DOHH2 (cell line): ENCODE results near the gene SLC1A1.
A peak's percentile ranks its signal among the peaks of the same experiment; 100 is the strongest.

Source experiments
- H3F3A ChIP-seq: fragments of 200-600 bp; sonication (generic), shearing (Covaris generic); 2 replicates; pipeline ENCODE4 v1.6.0; 2016; ENCODE audit warnings: antibody characterized with exemption, mild to moderate bottlenecking; ENCODE audit not compliant: control insufficient read depth, insufficient read depth
- H3K27ac ChIP-seq: fragments of 200-600 bp; sonication (generic); 2 replicates; pipeline ENCODE4 v1.5.1; 2014; ENCODE audit warnings: low read depth, mild to moderate bottlenecking, low read length, moderate library complexity
- H3K27me3 ChIP-seq: fragments of 200-600 bp; sonication (generic); 2 replicates; pipeline ENCODE4 v1.6.1; 2014; ENCODE audit warnings: mild to moderate bottlenecking, low read length, mixed read lengths; ENCODE audit not compliant: control insufficient read depth
- H3K36me3 ChIP-seq: fragments of 200-600 bp; sonication (generic); 2 replicates; pipeline ENCODE4 v1.6.1; 2014; ENCODE audit warnings: mild to moderate bottlenecking, low read length, moderate library complexity, mixed read lengths; ENCODE audit not compliant: control insufficient read depth
- H3K4me1 ChIP-seq: fragments of 200-600 bp; sonication (generic); 2 replicates; pipeline ENCODE4 v1.6.1; 2014; ENCODE audit warnings: mild to moderate bottlenecking, low read length, mixed read lengths; ENCODE audit not compliant: control insufficient read depth
- H3K4me2 ChIP-seq: fragments of 200-600 bp; sonication (generic); 2 replicates; pipeline ENCODE4 v1.6.0; 2014; ENCODE audit warnings: mild to moderate bottlenecking, low read length, moderate library complexity
- H3K4me3 ChIP-seq: fragments of 200-600 bp; sonication (generic); 2 replicates; pipeline ENCODE4 v1.5.1; 2014; ENCODE audit warnings: mild to moderate bottlenecking, low read length, mixed read lengths
- H3K79me2 ChIP-seq: fragments of 200-600 bp; sonication (generic); 2 replicates; pipeline ENCODE4 v1.6.1; 2014; ENCODE audit warnings: mild to moderate bottlenecking, low read length, mixed read lengths; ENCODE audit not compliant: control insufficient read depth
- H3K9me2 ChIP-seq: fragments of 200-600 bp; sonication (generic); replicated peaks from 2 replicates; pipeline ENCODE4 v1.6.1; 2014; ENCODE audit warnings: mild to moderate bottlenecking, low read length, mixed read lengths; ENCODE audit not compliant: control insufficient read depth
- H3K9me3 ChIP-seq: fragments of 200-600 bp; sonication (generic); 2 replicates; pipeline ENCODE4 v1.6.1; 2014; ENCODE audit warnings: antibody characterized with exemption, low read length, mixed read lengths; ENCODE audit not compliant: control insufficient read depth, insufficient read depth
- H4K20me1 ChIP-seq: fragments of 200-600 bp; sonication (generic); 2 replicates; pipeline ENCODE4 v1.6.0; 2014; ENCODE audit warnings: low read depth, mild to moderate bottlenecking, antibody characterized with exemption, low read length, moderate library complexity; ENCODE audit not compliant: control insufficient read depth, insufficient read depth
- EZH2phosphoT487 ChIP-seq: fragments of 200-600 bp; sonication (generic); IDR thresholded peaks from 2 replicates; pipeline ENCODE4 v1.6.1; 2017; ENCODE audit warnings: borderline replicate concordance, mild to moderate bottlenecking, antibody characterized with exemption, low read length, moderate library complexity, mixed read lengths
- TF ChIP-seq, protein P1 (sequence below): fragments of 200-600 bp; sonication (generic); IDR thresholded peaks from one replicate; pipeline ENCODE4 v1.5.1; 2014; ENCODE audit warnings: antibody characterized with exemption, mild to moderate bottlenecking, low read depth, low read length; ENCODE audit not compliant: poor library complexity, severe bottlenecking

SLC1A1 gene

DNA sequence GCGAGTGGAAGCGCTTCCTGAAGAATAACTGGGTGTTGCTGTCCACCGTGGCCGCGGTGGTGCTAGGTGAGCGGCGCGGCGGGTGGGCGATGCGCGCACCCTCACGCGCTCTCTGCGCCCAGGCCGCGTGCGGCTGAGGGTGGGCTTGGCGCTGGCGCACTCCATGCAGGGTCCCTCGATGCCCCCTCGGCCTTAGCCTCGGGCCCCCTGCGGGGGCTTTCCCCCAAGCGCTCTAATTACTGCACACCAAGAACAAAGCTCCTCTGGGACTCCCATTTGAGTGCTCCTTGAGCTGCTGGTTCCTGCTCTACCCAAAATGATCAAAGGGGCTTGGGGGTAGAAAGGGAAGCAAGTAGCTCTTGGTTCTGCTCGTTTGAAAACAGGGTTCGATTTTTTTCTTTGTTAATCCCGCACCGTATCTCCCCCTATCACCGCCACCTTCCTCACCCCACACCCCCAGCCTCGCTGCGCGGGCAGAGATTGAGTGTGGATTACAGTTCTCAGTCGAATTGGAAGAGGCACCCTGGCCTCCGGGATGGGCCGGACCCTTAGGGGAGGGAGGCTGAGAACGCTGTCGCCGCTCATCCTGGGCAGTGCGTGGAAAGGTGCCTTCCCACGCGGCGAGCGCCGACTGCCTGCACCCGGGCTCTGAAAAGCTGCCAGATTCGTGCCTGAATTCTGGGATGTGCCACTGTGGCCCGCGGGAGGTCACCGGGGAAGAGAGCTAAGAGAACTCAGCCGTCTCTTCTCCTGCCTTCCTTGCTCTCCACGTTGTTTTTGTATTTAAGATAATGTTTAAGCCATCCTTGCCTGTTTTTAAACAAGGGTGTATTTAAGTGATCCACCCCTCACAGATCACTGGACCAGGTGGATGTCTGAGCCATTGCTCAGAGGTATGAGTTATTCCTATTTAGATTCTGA is 697 bp downstream of the SLC1A1 start:
- no peaks in the 10 kb centered on the region for H3K79me2 ChIP-seq

DNA sequence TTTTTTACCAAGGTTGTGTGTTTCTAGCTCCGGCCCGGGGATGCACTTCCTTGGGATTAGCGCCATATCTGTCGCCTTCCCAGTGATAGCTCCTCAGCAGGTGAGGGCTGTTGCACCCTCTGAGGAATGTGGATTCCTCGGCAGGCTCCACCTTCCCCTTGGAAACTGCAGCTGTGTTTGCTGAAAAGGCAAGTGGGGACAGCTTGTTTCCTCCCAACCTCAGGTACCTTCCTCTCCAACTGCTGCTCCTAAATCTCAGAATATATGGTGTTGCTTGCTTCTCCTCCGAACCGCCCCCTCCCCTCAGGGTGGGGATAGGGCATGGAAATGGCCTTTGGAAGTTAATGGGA is 1.3 kb downstream of the SLC1A1 start:
- no peaks in the 10 kb centered on the region for H3K79me2 ChIP-seq
- TF ChIP-seq, protein P1, sequence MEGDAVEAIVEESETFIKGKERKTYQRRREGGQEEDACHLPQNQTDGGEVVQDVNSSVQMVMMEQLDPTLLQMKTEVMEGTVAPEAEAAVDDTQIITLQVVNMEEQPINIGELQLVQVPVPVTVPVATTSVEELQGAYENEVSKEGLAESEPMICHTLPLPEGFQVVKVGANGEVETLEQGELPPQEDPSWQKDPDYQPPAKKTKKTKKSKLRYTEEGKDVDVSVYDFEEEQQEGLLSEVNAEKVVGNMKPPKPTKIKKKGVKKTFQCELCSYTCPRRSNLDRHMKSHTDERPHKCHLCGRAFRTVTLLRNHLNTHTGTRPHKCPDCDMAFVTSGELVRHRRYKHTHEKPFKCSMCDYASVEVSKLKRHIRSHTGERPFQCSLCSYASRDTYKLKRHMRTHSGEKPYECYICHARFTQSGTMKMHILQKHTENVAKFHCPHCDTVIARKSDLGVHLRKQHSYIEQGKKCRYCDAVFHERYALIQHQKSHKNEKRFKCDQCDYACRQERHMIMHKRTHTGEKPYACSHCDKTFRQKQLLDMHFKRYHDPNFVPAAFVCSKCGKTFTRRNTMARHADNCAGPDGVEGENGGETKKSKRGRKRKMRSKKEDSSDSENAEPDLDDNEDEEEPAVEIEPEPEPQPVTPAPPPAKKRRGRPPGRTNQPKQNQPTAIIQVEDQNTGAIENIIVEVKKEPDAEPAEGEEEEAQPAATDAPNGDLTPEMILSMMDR: no peak
- TF ChIP-seq EZH2phosphoT487: no peak
- peaks cover 43% of the 10 kb centered on the region for H3K4me1 ChIP-seq
- H3F3A ChIP-seq: no peaks in the 10 kb centered on the region
- no peaks in the 10 kb centered on the region for H3K9me2 ChIP-seq
- no peaks in the 10 kb centered on the region for H3K36me3 ChIP-seq
- H3K27ac ChIP-seq: no peak overlapping the region
- H4K20me1 ChIP-seq: no peaks in the 10 kb centered on the region
- peaks cover 27% of the 10 kb centered on the region for H3K27me3 ChIP-seq
- peak overlapping the region; percentile 63 for H3K4me2 ChIP-seq
- H3K9me3 ChIP-seq: no peaks in the 10 kb centered on the region
- peak overlapping the region; percentile 71 for H3K4me3 ChIP-seq

More for the DNA sequence above, 697 bp downstream of the SLC1A1 start:
- H3K9me2 ChIP-seq: no peaks in the 10 kb centered on the region
- H4K20me1 ChIP-seq: no peaks in the 10 kb centered on the region
- peak overlapping the region; percentile 71 for H3K4me3 ChIP-seq
- no peak; the same call in 1 of the 2 replicates for TF ChIP-seq EZH2phosphoT487
- TF ChIP-seq, protein P1: no peak
- H3K27me3 ChIP-seq: peaks cover 27% of the 10 kb centered on the region
- H3K27ac ChIP-seq: no peak overlapping the region
- H3K36me3 ChIP-seq: no peaks in the 10 kb centered on the region
- H3K4me1 ChIP-seq: peaks cover 36% of the 10 kb centered on the region
- H3K9me3 ChIP-seq: no peaks in the 10 kb centered on the region
- peak overlapping the region; percentile 63 for H3K4me2 ChIP-seq
- no peaks in the 10 kb centered on the region for H3F3A ChIP-seq

DNA sequence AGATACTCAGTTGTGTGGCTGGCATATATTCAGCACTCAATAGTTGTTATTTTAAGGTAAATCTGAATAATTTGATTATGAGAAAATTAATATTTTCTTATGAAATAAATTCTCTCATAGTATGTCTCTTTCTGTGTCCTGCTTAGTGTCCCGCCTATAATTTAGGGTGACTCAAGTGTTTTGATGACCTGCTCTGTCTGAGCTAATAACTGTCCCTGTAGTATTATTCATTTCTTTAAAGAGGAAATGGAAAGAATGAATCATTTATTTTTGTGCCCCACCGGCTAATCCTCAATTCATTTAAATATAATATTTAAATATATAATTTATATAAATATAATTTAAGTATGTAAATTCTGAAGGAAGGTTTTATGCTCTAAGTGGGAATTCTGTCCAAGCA is 4.1 kb downstream of the SLC1A1 start:
- Histone ChIP-seq H3K9me3 (no peaks in the 10 kb centered on the region), H3K4me1 (peaks cover 44% of the 10 kb centered on the region), H3K27ac (no peak overlapping the region), H3K4me2 (no peak overlapping the region), H3K27me3 (peaks cover 25% of the 10 kb centered on the region), H4K20me1 (no peaks in the 10 kb centered on the region), H3K79me2 (no peaks in the 10 kb centered on the region), H3K4me3 (no peak overlapping the region), H3K36me3 (no peaks in the 10 kb centered on the region), H3K9me2 (no peaks in the 10 kb centered on the region), H3F3A (no peaks in the 10 kb centered on the region)
- TF ChIP-seq EZH2phosphoT487: no peak
- TF ChIP-seq, protein P1: no peak
